ENCODE data around the gene CR1L.
"Not testable (repeated sequence)": the region's sequence is repeated elsewhere in the genome, so short reads cannot be mapped to it uniquely, and the experiment has no call there.

The CR1L gene

GRCh38 chr1:207658904-207659485, 14.1 kb downstream of the CR1L start:
- no peak for DNase-seq (ENCODE audit: extremely low spot score)
- TF ChIP-seq CTCF (IDR thresholded peaks at IDR 0.05; ENCODE audit: control extremely low read depth, extremely low read depth, low read depth, missing control alignments), result no peak
- CTCF ChIA-PET, result interaction anchor here (0.8 to 1.0 kb wide), 2 partner anchors 9 to 15 kb away, joined by 3 read pairs; no protein-coding TSS in a partner anchor
- POLR2A ChIA-PET, result no interaction called here

GRCh38 chr1:207659545-207660153, 14.7 kb downstream of the CR1L start:
- POLR2A ChIA-PET, result no interaction called here
- CTCF ChIA-PET, result interaction anchor here (0.8 to 1.3 kb wide), 3 partner anchors 9 to 137 kb away, joined by 3 read pairs; no protein-coding TSS in a partner anchor
- TF ChIP-seq CTCF (IDR thresholded peaks at IDR 0.05; ENCODE audit: control extremely low read depth, extremely low read depth, low read depth, missing control alignments), result no peak
- DNase-seq (ENCODE audit: extremely low spot score), result no peak

GRCh38 chr1:207661420-207661819, 16.5 kb downstream of the CR1L start:
- DNase-seq (ENCODE audit: extremely low spot score); POLR2A ChIA-PET; CTCF ChIA-PET: not testable (repeated sequence)

- ChIA-PET POLR2A (no interaction called here), CTCF (interaction anchor here (1.3 kb wide), 1 partner anchor 17 kb away, joined by 4 read pairs; no protein-coding TSS in a partner anchor)
- DNase-seq (ENCODE audit: extremely low spot score), result no peak
- TF ChIP-seq CTCF (IDR thresholded peaks at IDR 0.05; ENCODE audit: control extremely low read depth, extremely low read depth, low read depth, missing control alignments), result no peak
Measured at GRCh38 chr1:207666342-207666741, 21.4 kb downstream of the CR1L start.

GRCh38 chr1:207669528-207670009, 24.6 kb downstream of the CR1L start:
- POLR2A ChIA-PET, result no interaction called here
- no peak for TF ChIP-seq CTCF (IDR thresholded peaks at IDR 0.05; ENCODE audit: control extremely low read depth, extremely low read depth, low read depth, missing control alignments)
- DNase-seq (ENCODE audit: extremely low spot score), result no peak

GRCh38 chr1:207670192-207670591, 25.3 kb downstream of the CR1L start:
- TF ChIP-seq CTCF (IDR thresholded peaks at IDR 0.05; ENCODE audit: control extremely low read depth, extremely low read depth, low read depth, missing control alignments), result no peak
- ChIA-PET POLR2A (no interaction called here), CTCF (interaction anchor here (1.5 kb wide), 1 partner anchor 127 kb away, joined by 3 read pairs; no protein-coding TSS in a partner anchor)
- no peak for DNase-seq (ENCODE audit: extremely low spot score)

More at GRCh38 chr1:207669528-207670009, 24.6 kb downstream of the CR1L start:
- CTCF ChIA-PET, result no interaction called here

- no peak for DNase-seq (ENCODE audit: extremely low spot score)
- CTCF ChIA-PET, result interaction anchor here (1.5 to 1.8 kb wide), 3 partner anchors 51 to 587 kb away, joined by 3 to 8 read pairs (median 4); no protein-coding TSS in a partner anchor
- POLR2A ChIA-PET, result no interaction called here
- TF ChIP-seq CTCF (IDR thresholded peaks at IDR 0.05; ENCODE audit: control extremely low read depth, extremely low read depth, low read depth, missing control alignments), result no peak
Measured at GRCh38 chr1:207670997-207671396, 26.1 kb downstream of the CR1L start.

Measured in GM10248 (cell line).